H1 (cell line): ENCODE data around the gene C1orf21.

ENCODE experiments used
- EP300 ChIP-seq, 2 experiments: IDR thresholded peaks; 1 replicate in 1 of 2; 2 replicates in 1 of 2; pipeline ENCODE4 v1.6.1; 2011 to 2012; ENCODE audit warnings: low read depth in 2 of 2, low read length in 2 of 2, mild to moderate bottlenecking in 2 of 2, borderline replicate concordance in 1 of 2, inconsistent platforms in 1 of 2, moderate library complexity in 1 of 2
- EZH2 ChIP-seq: fragments of 200-600 bp; sonication (generic); IDR thresholded peaks from 2 replicates; pipeline ENCODE4 v1.7.1; 2012; ENCODE audit warnings: low read depth, mild to moderate bottlenecking, moderate library complexity, low read length, inconsistent platforms; ENCODE audit not compliant: severe bottlenecking
- TCF12 ChIP-seq: IDR thresholded peaks from 2 replicates; pipeline ENCODE4 v1.6.1; 2011; ENCODE audit warnings: low read depth, mild to moderate bottlenecking, low read length
- TF ChIP-seq, protein P1 (sequence below), 3 experiments: IDR thresholded peaks; 1 replicate in 2 of 3; 2 replicates in 1 of 3; pipeline versions ENCODE4 v1.5.1 to v1.6.1; 2011; ENCODE audit warnings: low read length in 3 of 3, mild to moderate bottlenecking in 3 of 3, inconsistent platforms in 2 of 3, low read depth in 1 of 3, moderate library complexity in 1 of 3; ENCODE audit not compliant: insufficient read depth in 1 of 3; ENCODE audit errors: control extremely low read depth in 1 of 3
- TF ChIP-seq, protein P2 (sequence below): IDR thresholded peaks from 2 replicates; pipeline ENCODE4 v1.6.1; 2011; ENCODE audit warnings: low read depth, mild to moderate bottlenecking, low read length; ENCODE audit not compliant: insufficient read depth

GRCh38 chr1:184358256-184358655 lies 28.6 kb upstream of the C1orf21 start:
- TF ChIP-seq EZH2, result no peak
- no peak for TF ChIP-seq TCF12
- TF ChIP-seq EP300 (IDR thresholded peaks at IDR 0.05; ENCODE audit: borderline replicate concordance in 1 of 2, low read depth in 2 of 2, low read length in 2 of 2), result no peak
- TF ChIP-seq, protein P1, sequence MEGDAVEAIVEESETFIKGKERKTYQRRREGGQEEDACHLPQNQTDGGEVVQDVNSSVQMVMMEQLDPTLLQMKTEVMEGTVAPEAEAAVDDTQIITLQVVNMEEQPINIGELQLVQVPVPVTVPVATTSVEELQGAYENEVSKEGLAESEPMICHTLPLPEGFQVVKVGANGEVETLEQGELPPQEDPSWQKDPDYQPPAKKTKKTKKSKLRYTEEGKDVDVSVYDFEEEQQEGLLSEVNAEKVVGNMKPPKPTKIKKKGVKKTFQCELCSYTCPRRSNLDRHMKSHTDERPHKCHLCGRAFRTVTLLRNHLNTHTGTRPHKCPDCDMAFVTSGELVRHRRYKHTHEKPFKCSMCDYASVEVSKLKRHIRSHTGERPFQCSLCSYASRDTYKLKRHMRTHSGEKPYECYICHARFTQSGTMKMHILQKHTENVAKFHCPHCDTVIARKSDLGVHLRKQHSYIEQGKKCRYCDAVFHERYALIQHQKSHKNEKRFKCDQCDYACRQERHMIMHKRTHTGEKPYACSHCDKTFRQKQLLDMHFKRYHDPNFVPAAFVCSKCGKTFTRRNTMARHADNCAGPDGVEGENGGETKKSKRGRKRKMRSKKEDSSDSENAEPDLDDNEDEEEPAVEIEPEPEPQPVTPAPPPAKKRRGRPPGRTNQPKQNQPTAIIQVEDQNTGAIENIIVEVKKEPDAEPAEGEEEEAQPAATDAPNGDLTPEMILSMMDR (IDR thresholded peaks at IDR 0.05; ENCODE audit: control extremely low read depth in 1 of 3, insufficient read depth in 1 of 3, low read depth in 1 of 3, low read length in 3 of 3), result no peak
- TF ChIP-seq, protein P2, sequence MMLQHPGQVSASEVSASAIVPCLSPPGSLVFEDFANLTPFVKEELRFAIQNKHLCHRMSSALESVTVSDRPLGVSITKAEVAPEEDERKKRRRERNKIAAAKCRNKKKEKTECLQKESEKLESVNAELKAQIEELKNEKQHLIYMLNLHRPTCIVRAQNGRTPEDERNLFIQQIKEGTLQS, result no peak
